IPS DF 4.7 (cell line): ENCODE measurements around the gene MARCHF10.

Experiments
- DNase-seq: peaks from one replicate; pipeline ENCODE4 v3.0.0-alpha.2; 2013; ENCODE audit warnings: low spot score; ENCODE audit errors: extremely low read depth

MARCHF10 gene

GRCh38 chr17:62821189-62822079 is 13.3 kb upstream of the MARCHF10 start:
- DNase-seq: no peak

- no peak for DNase-seq
Measured at GRCh38 chr17:62819511-62820221, 11.6 kb upstream of the MARCHF10 start.

GRCh38 chr17:62818526-62818925 is 10.4 kb upstream of the MARCHF10 start:
- DNase-seq: no peak

- no peak for DNase-seq
Measured at GRCh38 chr17:62816282-62816839, 8.2 kb upstream of the MARCHF10 start.

GRCh38 chr17:62809656-62810055 is 1.5 kb upstream of the MARCHF10 start:
- no peak for DNase-seq

- DNase-seq: no peak
Measured at GRCh38 chr17:62808576-62808970, 459 bp upstream of the MARCHF10 start.

GRCh38 chr17:62805234-62805633 is 2.9 kb downstream of the MARCHF10 start:
- DNase-seq: no peak

GRCh38 chr17:62804822-62805221 is 3.3 kb downstream of the MARCHF10 start:
- no peak for DNase-seq

- no peak for DNase-seq
Measured at GRCh38 chr17:62804025-62804424, 4.1 kb downstream of the MARCHF10 start.

GRCh38 chr17:62802561-62803205 is 5.4 kb downstream of the MARCHF10 start:
- DNase-seq: no peak

GRCh38 chr17:62801553-62802114 is 6.5 kb downstream of the MARCHF10 start:
- no peak for DNase-seq

- no peak for DNase-seq
Measured at GRCh38 chr17:62800585-62800984, 7.5 kb downstream of the MARCHF10 start.

GRCh38 chr17:62797959-62798358 is 10.2 kb downstream of the MARCHF10 start:
- DNase-seq: no peak

GRCh38 chr17:62796291-62796690 is 11.8 kb downstream of the MARCHF10 start:
- no peak for DNase-seq

GRCh38 chr17:62794666-62794971 is 13.5 kb downstream of the MARCHF10 start:
- no peak for DNase-seq

- no peak for DNase-seq
Measured at GRCh38 chr17:62793919-62794665, 14.0 kb downstream of the MARCHF10 start.

- no peak for DNase-seq
Measured at GRCh38 chr17:62792447-62792800, 15.7 kb downstream of the MARCHF10 start.

- no peak for DNase-seq
Measured at GRCh38 chr17:62791767-62792446, 16.2 kb downstream of the MARCHF10 start.

- DNase-seq: no peak
Measured at GRCh38 chr17:62791235-62791734, 16.8 kb downstream of the MARCHF10 start.

GRCh38 chr17:62790564-62790986 is 17.5 kb downstream of the MARCHF10 start:
- no peak for DNase-seq
